Measurements from ENCODE around the gene SLC7A6. TPM values are rescaled to one million over a fixed set of nuclear protein-coding genes. Genes with fewer than 3 reads are reported as not detected.

The SLC7A6 gene
- total RNA-seq, 1 experiment from 2014 or later = 28.5 TPM

GRCh38 chr16:68257251-68257905 is 6.9 kb upstream of the SLC7A6 start:
- no peak for ATAC-seq
- TF ChIP-seq CTCF (IDR thresholded peaks at IDR 0.05 in 2 of 3, conservative IDR thresholded peaks at IDR 0.05 in 1 of 3; ENCODE audit: borderline replicate concordance in 1 of 3, insufficient read depth in 1 of 3, low read depth in 2 of 3, low read length in 2 of 3) (no peak), EGR1 (IDR thresholded peaks at IDR 0.05; ENCODE audit: low read depth) (no peak), EZH2 (IDR thresholded peaks at IDR 0.05) (no peak), FOSL1 (IDR thresholded peaks at IDR 0.05; ENCODE audit: low read depth) (no peak), POLR2A (IDR thresholded peaks at IDR 0.05; ENCODE audit: borderline replicate concordance, extremely low read depth, insufficient read depth, insufficient read length) (no peak), ZNF274 (IDR thresholded peaks at IDR 0.05; ENCODE audit: low read depth, low read length) (no peak), SP1 (IDR thresholded peaks at IDR 0.05; ENCODE audit: low read depth) (no peak), POLR2AphosphoS5 (IDR thresholded peaks at IDR 0.05; ENCODE audit: low read depth, low read length) (no peak), RAD21 (IDR thresholded peaks at IDR 0.05; ENCODE audit: low read depth) (no peak), SRF (IDR thresholded peaks at IDR 0.05; ENCODE audit: low read depth) (no peak), JUND (IDR thresholded peaks at IDR 0.05) (no peak), EZH2phosphoT487 (IDR thresholded peaks at IDR 0.05; ENCODE audit: borderline replicate concordance) (no peak), CEBPB (IDR thresholded peaks at IDR 0.05; ENCODE audit: low read depth) (no peak), TCF7L2 (IDR thresholded peaks at IDR 0.05; ENCODE audit: borderline replicate concordance, extremely low read depth, insufficient read depth, insufficient read length) (no peak)
- TF ChIP-seq, protein P1, sequence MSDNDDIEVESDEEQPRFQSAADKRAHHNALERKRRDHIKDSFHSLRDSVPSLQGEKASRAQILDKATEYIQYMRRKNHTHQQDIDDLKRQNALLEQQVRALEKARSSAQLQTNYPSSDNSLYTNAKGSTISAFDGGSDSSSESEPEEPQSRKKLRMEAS (IDR thresholded peaks at IDR 0.05) = no peak
- TF ChIP-seq, protein P2, sequence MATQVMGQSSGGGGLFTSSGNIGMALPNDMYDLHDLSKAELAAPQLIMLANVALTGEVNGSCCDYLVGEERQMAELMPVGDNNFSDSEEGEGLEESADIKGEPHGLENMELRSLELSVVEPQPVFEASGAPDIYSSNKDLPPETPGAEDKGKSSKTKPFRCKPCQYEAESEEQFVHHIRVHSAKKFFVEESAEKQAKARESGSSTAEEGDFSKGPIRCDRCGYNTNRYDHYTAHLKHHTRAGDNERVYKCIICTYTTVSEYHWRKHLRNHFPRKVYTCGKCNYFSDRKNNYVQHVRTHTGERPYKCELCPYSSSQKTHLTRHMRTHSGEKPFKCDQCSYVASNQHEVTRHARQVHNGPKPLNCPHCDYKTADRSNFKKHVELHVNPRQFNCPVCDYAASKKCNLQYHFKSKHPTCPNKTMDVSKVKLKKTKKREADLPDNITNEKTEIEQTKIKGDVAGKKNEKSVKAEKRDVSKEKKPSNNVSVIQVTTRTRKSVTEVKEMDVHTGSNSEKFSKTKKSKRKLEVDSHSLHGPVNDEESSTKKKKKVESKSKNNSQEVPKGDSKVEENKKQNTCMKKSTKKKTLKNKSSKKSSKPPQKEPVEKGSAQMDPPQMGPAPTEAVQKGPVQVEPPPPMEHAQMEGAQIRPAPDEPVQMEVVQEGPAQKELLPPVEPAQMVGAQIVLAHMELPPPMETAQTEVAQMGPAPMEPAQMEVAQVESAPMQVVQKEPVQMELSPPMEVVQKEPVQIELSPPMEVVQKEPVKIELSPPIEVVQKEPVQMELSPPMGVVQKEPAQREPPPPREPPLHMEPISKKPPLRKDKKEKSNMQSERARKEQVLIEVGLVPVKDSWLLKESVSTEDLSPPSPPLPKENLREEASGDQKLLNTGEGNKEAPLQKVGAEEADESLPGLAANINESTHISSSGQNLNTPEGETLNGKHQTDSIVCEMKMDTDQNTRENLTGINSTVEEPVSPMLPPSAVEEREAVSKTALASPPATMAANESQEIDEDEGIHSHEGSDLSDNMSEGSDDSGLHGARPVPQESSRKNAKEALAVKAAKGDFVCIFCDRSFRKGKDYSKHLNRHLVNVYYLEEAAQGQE (IDR thresholded peaks at IDR 0.05; ENCODE audit: low read depth) = no peak
- Histone ChIP-seq H3K27me3 (ENCODE audit: insufficient read depth, low read length) (no peaks in the 10 kb centered on the region), H2AFZ (ENCODE audit: low read depth, low read length, poor library complexity, severe bottlenecking) (no peak overlapping the region), H3K27ac (ENCODE audit: low read depth, low read length) (peak overlapping the region; percentile 1; the same call in 1 of the 2 replicates), H3K9me2 (ENCODE audit: insufficient read depth) (no peaks in the 10 kb centered on the region), H3K4me1 (ENCODE audit: control insufficient read depth in 1 of 2, insufficient read depth in 2 of 2, low read length in 2 of 2) (peaks cover 0 to 10% of the 10 kb centered on the region in 2 experiments; a peak in 2 of 4 replicates), H3K4me2 (ENCODE audit: low read length) (no peak overlapping the region), H3K9ac (ENCODE audit: low read length) (no peak overlapping the region), H3K79me2 (ENCODE audit: insufficient read depth, low read length) (no peaks in the 10 kb centered on the region), H3K36me3 (ENCODE audit: control insufficient read depth in 1 of 2, insufficient read depth in 2 of 2, low read length in 2 of 2) (peaks cover 0 to 2% of the 10 kb centered on the region in 2 experiments; a peak in 2 of 4 replicates), H3K4me3 (replicated peaks in 1 of 2; ENCODE audit: low read depth in 1 of 2, low read length in 2 of 2) (no peak overlapping the region), H4K20me1 (ENCODE audit: insufficient read depth) (no peaks in the 10 kb centered on the region), H3K9me3 (ENCODE audit: control insufficient read depth in 1 of 2, insufficient read depth in 1 of 2, low read depth in 1 of 2, low read length in 2 of 2) (no peaks in the 10 kb centered on the region)
- POLR2A ChIA-PET = interaction anchor here (0.5 kb wide), 1 partner anchor 20 kb away, joined by 4 read pairs; no protein-coding TSS in a partner anchor
- CTCF ChIA-PET = no interaction called here
- RAD21 ChIA-PET (ENCODE audit: low non-redundant PET in 1 of 2, low total read pairs in 2 of 2, uncharacterized antibody in 2 of 2, unreplicated experiment in 2 of 2) = no interaction called here
- DNase-seq (ENCODE audit: low read depth, low spot score) = no peak
- no TSS peak for BruUV-seq (replicated peaks)
- intact Hi-C loops (cut with micrococcal nuclease) = no loop called here

Measured in HCT116 (cell line).